HepG2 (cell line): Measurements from ENCODE around the gene RNF25. TPM values are rescaled to one million over a fixed set of nuclear protein-coding genes. Genes with fewer than 3 reads are reported as not detected.

Experiments
- CENPX ChIP-seq: sonication (generic); formaldehyde crosslinking; IDR thresholded peaks from 2 replicates; pipeline ENCODE4 v1.9.0; 2021; ENCODE audit warnings: mild to moderate bottlenecking, missing genetic modification reagents, moderate library complexity
- EZH2 ChIP-seq: conservative IDR thresholded peaks from 2 replicates; pipeline ENCODE4 v1.6.1; 2012; ENCODE audit warnings: mild to moderate bottlenecking, low read depth, low read length, moderate library complexity
- FOXA3 ChIP-seq: IDR thresholded peaks from 2 replicates; pipeline ENCODE4 v1.6.1; 2016; ENCODE audit warnings: missing genetic modification reagents, missing compliant biosample characterization
- JUNB ChIP-seq: sonication (generic); formaldehyde crosslinking; IDR thresholded peaks from 2 replicates; pipeline ENCODE4 v1.8.0; 2022; ENCODE audit warnings: missing genetic modification reagents, mild to moderate bottlenecking, borderline replicate concordance
- KDM3A ChIP-seq: IDR thresholded peaks from 2 replicates; pipeline ENCODE4 v1.6.1; 2018; ENCODE audit warnings: low read depth, missing compliant biosample characterization
- KDM5A ChIP-seq: fragments of 200-600 bp; sonication (generic); IDR thresholded peaks from 2 replicates; pipeline ENCODE4 v1.7.0; 2018; ENCODE audit warnings: antibody characterized with exemption, mild to moderate bottlenecking, low read length, borderline replicate concordance
- MIXL1 ChIP-seq: IDR thresholded peaks from 2 replicates; pipeline ENCODE4 v1.6.1; 2016
- POGZ ChIP-seq: sonication (generic); formaldehyde crosslinking; IDR thresholded peaks from 2 replicates; pipeline ENCODE4 v1.4.0; 2020; ENCODE audit warnings: mild to moderate bottlenecking, missing genetic modification reagents
- RBM39 ChIP-seq: fragments of 200-400 bp; formaldehyde crosslinking; IDR thresholded peaks from one replicate; pipeline ENCODE4 v1.6.1; 2018; ENCODE audit warnings: antibody characterized with exemption, mild to moderate bottlenecking, low read depth, low read length; ENCODE audit not compliant: poor library complexity, severe bottlenecking
- TBL1XR1 ChIP-seq: fragments of 150-350 bp; IDR thresholded peaks from 2 replicates; pipeline ENCODE4 v1.6.1; 2014; ENCODE audit warnings: borderline replicate concordance, low read length; ENCODE audit not compliant: partially characterized antibody
- XBP1 ChIP-seq: sonication (generic); formaldehyde crosslinking; IDR thresholded peaks from 2 replicates; pipeline ENCODE4 v1.5.0; 2020; ENCODE audit warnings: missing genetic modification reagents
- ZBTB2 ChIP-seq: sonication (generic); formaldehyde crosslinking; IDR thresholded peaks from 2 replicates; pipeline ENCODE4 v1.8.0; 2022; ENCODE audit warnings: low read depth, missing genetic modification reagents
- ZBTB49 ChIP-seq: sonication (generic); formaldehyde crosslinking; IDR thresholded peaks from 2 replicates; pipeline ENCODE4 v1.4.0; 2020; ENCODE audit warnings: missing genetic modification reagents, borderline replicate concordance
- ZNF724P ChIP-seq: sonication (generic); formaldehyde crosslinking; IDR thresholded peaks from 2 replicates; pipeline ENCODE4 v1.8.0; 2022; ENCODE audit warnings: missing genetic modification reagents, borderline replicate concordance
- polyA plus RNA-seq, 8 experiments: library from polyadenylated mRNA; depleted of rRNA in 3 of 8; stranded (reverse) in 7 of 8; unstranded in 1 of 8; fragments of >200 nt; fragmentation: Illumina TruSeq in 4 of 8; extraction: Trizol in 4 of 8; gene quantifications; 2 replicates each; pipeline versions ENCODE4 v1.2.1 to v1.2.3, GENCODE V29; 2011 to 2016; ENCODE audit warnings: low read depth in 4 of 8, missing spikeins in 1 of 8, mixed read lengths in 1 of 8; ENCODE audit not compliant: insufficient read depth in 1 of 8
- total RNA-seq, 5 experiments: library from RNA; depleted of rRNA; stranded (reverse); fragments of >200 nt; fragmentation: Illumina TruSeq; extraction: Trizol; gene quantifications; 2 replicates each; pipeline ENCODE4 v1.2.3, GENCODE V29; 2016; ENCODE audit warnings: low read depth in 1 of 5
- TF ChIP-seq, protein P1 (sequence below): sonication (generic); formaldehyde crosslinking; IDR thresholded peaks from 2 replicates; pipeline ENCODE4 v1.5.0; 2020; ENCODE audit warnings: missing genetic modification reagents
- TF ChIP-seq, protein P2 (sequence below): sonication (generic); formaldehyde crosslinking; IDR thresholded peaks from 2 replicates; pipeline ENCODE4 v1.4.0; 2020; ENCODE audit warnings: missing genetic modification reagents, borderline replicate concordance

Gene RNF25
- total and polyA plus RNA-seq, 2 of the 13 experiments (the other 11 are each of a cell fraction or from before 2014, with no cell fraction given): 37.0 to 87.6 TPM

- TF ChIP-seq, protein P1, sequence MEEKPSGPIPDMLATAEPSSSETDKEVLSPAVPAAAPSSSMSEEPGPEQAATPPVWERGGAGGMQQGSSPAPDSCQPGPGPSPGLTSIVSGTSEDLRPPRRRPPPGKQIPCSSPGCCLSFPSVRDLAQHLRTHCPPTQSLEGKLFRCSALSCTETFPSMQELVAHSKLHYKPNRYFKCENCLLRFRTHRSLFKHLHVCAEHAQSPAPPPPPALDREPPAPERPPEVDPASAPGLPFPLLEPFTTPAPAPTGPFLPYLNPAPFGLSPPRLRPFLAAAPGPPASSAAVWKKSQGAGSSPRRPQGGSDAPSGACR (CRISPR knock-in tag): peak; percentile 97
- TF ChIP-seq RBM39 (peak; percentile 57), ZNF724P (peak; percentile 57), CENPX (CRISPR knock-in tag) (no peak), EZH2 (no peak), MIXL1 (CRISPR knock-in tag) (no peak), POGZ (CRISPR knock-in tag) (peak; percentile 90), XBP1 (CRISPR knock-in tag) (no peak), ZBTB49 (CRISPR knock-in tag) (no peak), TBL1XR1 (peak; percentile 14), KDM3A (CRISPR knock-in tag) (peak; percentile 80), JUNB (CRISPR knock-in tag) (no peak), FOXA3 (CRISPR knock-in tag) (peak; percentile 76), ZBTB2 (CRISPR knock-in tag) (no peak), KDM5A (peak; percentile 55; the same call in 1 of the 2 replicates)
- TF ChIP-seq, protein P2, sequence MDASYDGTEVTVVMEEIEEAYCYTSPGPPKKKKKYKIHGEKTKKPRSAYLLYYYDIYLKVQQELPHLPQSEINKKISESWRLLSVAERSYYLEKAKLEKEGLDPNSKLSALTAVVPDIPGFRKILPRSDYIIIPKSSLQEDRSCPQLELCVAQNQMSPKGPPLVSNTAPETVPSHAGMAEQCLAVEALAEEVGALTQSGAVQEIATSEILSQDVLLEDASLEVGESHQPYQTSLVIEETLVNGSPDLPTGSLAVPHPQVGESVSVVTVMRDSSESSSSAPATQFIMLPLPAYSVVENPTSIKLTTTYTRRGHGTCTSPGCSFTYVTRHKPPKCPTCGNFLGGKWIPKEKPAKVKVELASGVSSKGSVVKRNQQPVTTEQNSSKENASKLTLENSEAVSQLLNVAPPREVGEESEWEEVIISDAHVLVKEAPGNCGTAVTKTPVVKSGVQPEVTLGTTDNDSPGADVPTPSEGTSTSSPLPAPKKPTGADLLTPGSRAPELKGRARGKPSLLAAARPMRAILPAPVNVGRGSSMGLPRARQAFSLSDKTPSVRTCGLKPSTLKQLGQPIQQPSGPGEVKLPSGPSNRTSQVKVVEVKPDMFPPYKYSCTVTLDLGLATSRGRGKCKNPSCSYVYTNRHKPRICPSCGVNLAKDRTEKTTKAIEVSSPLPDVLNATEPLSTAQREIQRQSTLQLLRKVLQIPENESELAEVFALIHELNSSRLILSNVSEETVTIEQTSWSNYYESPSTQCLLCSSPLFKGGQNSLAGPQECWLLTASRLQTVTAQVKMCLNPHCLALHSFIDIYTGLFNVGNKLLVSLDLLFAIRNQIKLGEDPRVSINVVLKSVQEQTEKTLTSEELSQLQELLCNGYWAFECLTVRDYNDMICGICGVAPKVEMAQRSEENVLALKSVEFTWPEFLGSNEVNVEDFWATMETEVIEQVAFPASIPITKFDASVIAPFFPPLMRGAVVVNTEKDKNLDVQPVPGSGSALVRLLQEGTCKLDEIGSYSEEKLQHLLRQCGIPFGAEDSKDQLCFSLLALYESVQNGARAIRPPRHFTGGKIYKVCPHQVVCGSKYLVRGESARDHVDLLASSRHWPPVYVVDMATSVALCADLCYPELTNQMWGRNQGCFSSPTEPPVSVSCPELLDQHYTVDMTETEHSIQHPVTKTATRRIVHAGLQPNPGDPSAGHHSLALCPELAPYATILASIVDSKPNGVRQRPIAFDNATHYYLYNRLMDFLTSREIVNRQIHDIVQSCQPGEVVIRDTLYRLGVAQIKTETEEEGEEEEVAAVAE (CRISPR knock-in tag): 0 out of 2 replicates have a peak, but pooled peaks have one; percentile 48
Observed at GRCh38 chr2:218710687-218711549, 39.1 kb upstream of the RNF25 start, which contains the start of gene TTLL4 (continued).
